CD14-positive monocyte (primary cell): ENCODE data around the gene TBC1D25. TPM values are rescaled to one million over a fixed set of nuclear protein-coding genes. Genes with fewer than 3 reads are reported as not detected.

Experiments used
- DNase-seq, 3 donors: peaks; one replicate each; pipeline ENCODE4 v3.0.0-alpha.2; 2011 to 2022
- H2AFZ ChIP-seq: 2 replicates; pipeline ENCODE4 v1.6.0; 2012; ENCODE audit warnings: mild to moderate bottlenecking, low read depth, low read length, inconsistent platforms; ENCODE audit not compliant: insufficient read depth, poor library complexity, severe bottlenecking
- H3K27ac ChIP-seq, 2 donors: 1 replicate in 1 of 2; 2 replicates in 1 of 2; pipeline ENCODE4 v1.5.1; 2012 to 2013; ENCODE audit warnings: low read length in 2 of 2, control low read depth in 1 of 2, inconsistent platforms in 1 of 2, low read depth in 1 of 2, mild to moderate bottlenecking in 1 of 2
- H3K27me3 ChIP-seq, 2 donors: one replicate each; pipeline versions ENCODE4 v1.6.0 to v1.6.1; 2011 to 2013; ENCODE audit warnings: low read length in 2 of 2; ENCODE audit not compliant: control insufficient read depth in 2 of 2, insufficient read depth in 2 of 2
- H3K36me3 ChIP-seq, 2 donors: replicated peaks in 1 of 2; 1 replicate in 1 of 2; 2 replicates in 1 of 2; pipeline versions ENCODE4 v1.5.1 to v1.6.1; 2012 to 2013; ENCODE audit warnings: low read length in 2 of 2, control low read depth in 1 of 2, inconsistent platforms in 1 of 2, mild to moderate bottlenecking in 1 of 2; ENCODE audit not compliant: insufficient read depth in 2 of 2, control insufficient read depth in 1 of 2
- H3K4me1 ChIP-seq, 2 donors: 1 replicate in 1 of 2; 2 replicates in 1 of 2; pipeline versions ENCODE4 v1.5.1 to v1.6.1; 2012 to 2013; ENCODE audit warnings: low read length in 2 of 2, control low read depth in 1 of 2, inconsistent platforms in 1 of 2, mild to moderate bottlenecking in 1 of 2, moderate library complexity in 1 of 2; ENCODE audit not compliant: insufficient read depth in 2 of 2, control insufficient read depth in 1 of 2
- H3K4me2 ChIP-seq: replicated peaks from 2 replicates; pipeline ENCODE3; 2012; ENCODE audit warnings: low read length, moderate library complexity, mild to moderate bottlenecking; ENCODE audit not compliant: poor library complexity, severe bottlenecking; ENCODE audit errors: extremely low read depth
- H3K4me3 ChIP-seq, 3 experiments: fragments of 200-600 bp in 1 of 3; sonication (generic) in 1 of 3; replicated peaks in 1 of 3; 1 replicate in 2 of 3; 2 replicates in 1 of 3; pipeline ENCODE4 v1.5.1; 2011 to 2013; ENCODE audit warnings: low read length in 3 of 3, mild to moderate bottlenecking in 3 of 3, control low read depth in 2 of 3, low read depth in 2 of 3, inconsistent platforms in 1 of 3, moderate library complexity in 1 of 3
- H3K79me2 ChIP-seq: 2 replicates; pipeline ENCODE4 v1.6.0; 2012; ENCODE audit warnings: mild to moderate bottlenecking, control low read depth, inconsistent platforms, low read length, moderate library complexity; ENCODE audit not compliant: insufficient read depth
- H3K9ac ChIP-seq: 2 replicates; pipeline ENCODE4 v1.6.0; 2017; ENCODE audit warnings: low read length, mild to moderate bottlenecking; ENCODE audit not compliant: insufficient read depth, poor library complexity, severe bottlenecking
- H3K9me3 ChIP-seq, 2 donors: replicated peaks in 1 of 2; 1 replicate in 1 of 2; 2 replicates in 1 of 2; pipeline versions ENCODE4 v1.5.1 to v1.6.1; 2012 to 2013; ENCODE audit warnings: low read length in 2 of 2, control low read depth in 1 of 2; ENCODE audit not compliant: control insufficient read depth in 1 of 2, insufficient read depth in 1 of 2
- H4K20me1 ChIP-seq: 2 replicates; pipeline ENCODE4 v1.6.0; 2012; ENCODE audit warnings: mild to moderate bottlenecking, low read length, control low read depth, moderate library complexity; ENCODE audit not compliant: insufficient read depth
- H3K27ac Mint-ChIP-seq, 7 donors: one replicate each; pipeline ENCODE4 v1.8.0; 2020; ENCODE audit warnings: mild to moderate bottlenecking in 7 of 7, mixed read lengths in 7 of 7, moderate library complexity in 6 of 7, inconsistent platforms in 2 of 7
- H3K27me3 Mint-ChIP-seq, 3 donors: one replicate each; pipeline ENCODE4 v1.8.0; 2021 to 2022; ENCODE audit warnings: low read depth in 3 of 3, mild to moderate bottlenecking in 3 of 3, mixed read lengths in 3 of 3, moderate library complexity in 3 of 3, inconsistent platforms in 1 of 3
- H3K36me3 Mint-ChIP-seq, 2 donors: one replicate each; pipeline ENCODE4 v1.8.0; 2020; ENCODE audit warnings: mixed read lengths in 2 of 2, inconsistent platforms in 1 of 2, mild to moderate bottlenecking in 1 of 2
- H3K4me1 Mint-ChIP-seq: one replicate; pipeline ENCODE4 v1.8.0; 2020; ENCODE audit warnings: mild to moderate bottlenecking, mixed read lengths
- H3K4me3 Mint-ChIP-seq, 2 donors: one replicate each; pipeline ENCODE4 v1.8.0; 2020; ENCODE audit warnings: mild to moderate bottlenecking in 2 of 2, mixed read lengths in 2 of 2, moderate library complexity in 1 of 2
- H3K9me3 Mint-ChIP-seq, 7 donors: one replicate each; pipeline ENCODE4 v1.8.0; 2020 to 2022; ENCODE audit warnings: mixed read lengths in 7 of 7, mild to moderate bottlenecking in 6 of 7, moderate library complexity in 6 of 7, inconsistent platforms in 2 of 7
- CTCF ChIP-seq: fragments of 200-600 bp; IDR thresholded peaks from one replicate; pipeline ENCODE4 v1.8.0; 2022; ENCODE audit warnings: antibody characterized with exemption, mild to moderate bottlenecking
- WGBS: methylation state at CpG from one replicate; pipeline ENCODE4 v1.1.5; 2013; ENCODE audit warnings: missing lambda C conversion rate; ENCODE audit not compliant: insufficient coverage; 5-methylcytosine and 5-hydroxymethylcytosine counted together
- intact Hi-C, 2 donors: fragments of 100-400 bp; cut with micrococcal nuclease; formaldehyde crosslinking; loops; one replicate each; pipeline versions ENCODE4 v1.15.0 to v1.15.1; 2023
- polyA plus RNA-seq, 3 donors: library from polyadenylated mRNA; depleted of rRNA in 1 of 3; unstranded in 2 of 3; stranded (reverse) in 1 of 3; fragments of 300-500 nt in 2 of 3; fragments of >200 nt in 1 of 3; fragmentation: Illumina TruSeq in 2 of 3; gene quantifications; 1 replicate in 2 of 3; 2 replicates in 1 of 3; pipeline ENCODE4 v1.2.3, GENCODE V29; 2012 to 2021

The TBC1D25 gene
- polyA plus RNA-seq, 3 donors, result 5.7 to 16.9 (median 6.6) TPM

DNA sequence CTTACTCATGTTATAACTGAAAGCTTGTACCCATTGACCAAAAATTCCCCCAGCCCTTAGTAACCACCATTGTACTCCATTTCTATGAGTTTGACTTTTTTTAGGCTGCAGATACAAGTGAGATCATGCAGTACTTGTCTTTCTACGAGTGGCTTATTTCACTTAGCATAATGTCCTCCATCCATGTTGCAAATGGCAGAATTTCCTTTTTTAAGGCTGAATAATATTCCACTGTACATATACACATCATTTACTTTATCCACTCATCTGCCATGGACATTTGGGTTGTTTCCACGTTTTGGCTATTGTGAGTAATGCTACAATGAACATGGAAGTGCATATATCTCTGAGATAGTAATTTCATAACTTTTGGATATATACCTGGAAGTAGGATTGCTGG is 45.2 kb downstream of the TBC1D25 start:
- no peak overlapping the region for H3K9ac ChIP-seq
- H3K36me3 ChIP-seq, result no peaks in the 10 kb centered on the region
- H2AFZ ChIP-seq, result no peak overlapping the region
- H3K4me3 ChIP-seq, result no peak overlapping the region
- DNase-seq, result no peak
- no peaks in the 10 kb centered on the region for H4K20me1 ChIP-seq
- peaks cover 0 to 3% (median 0%) of the 10 kb centered on the region in 7 donors for H3K9me3 Mint-ChIP-seq
- no peaks in the 10 kb centered on the region for H3K4me1 ChIP-seq
- no peaks in the 10 kb centered on the region for H3K79me2 ChIP-seq
- no peaks in the 10 kb centered on the region for H3K9me3 ChIP-seq
- no peaks in the 10 kb centered on the region for H3K27me3 ChIP-seq
- no peak for TF ChIP-seq CTCF
- WGBS, result no CpG with 5 or more reads among the region's 2 CpGs
- no peak overlapping the region for H3K27ac Mint-ChIP-seq
- peaks cover 0 to 2% (median 0%) of the 10 kb centered on the region in 3 donors for H3K27me3 Mint-ChIP-seq
- no peak overlapping the region for H3K27ac ChIP-seq
- H3K4me3 Mint-ChIP-seq, result no peak overlapping the region
- no peaks in the 10 kb centered on the region for H3K36me3 Mint-ChIP-seq
- intact Hi-C loops, result no loop called here
- no peak overlapping the region for H3K4me2 ChIP-seq
- H3K4me1 Mint-ChIP-seq, result no peaks in the 10 kb centered on the region

DNA sequence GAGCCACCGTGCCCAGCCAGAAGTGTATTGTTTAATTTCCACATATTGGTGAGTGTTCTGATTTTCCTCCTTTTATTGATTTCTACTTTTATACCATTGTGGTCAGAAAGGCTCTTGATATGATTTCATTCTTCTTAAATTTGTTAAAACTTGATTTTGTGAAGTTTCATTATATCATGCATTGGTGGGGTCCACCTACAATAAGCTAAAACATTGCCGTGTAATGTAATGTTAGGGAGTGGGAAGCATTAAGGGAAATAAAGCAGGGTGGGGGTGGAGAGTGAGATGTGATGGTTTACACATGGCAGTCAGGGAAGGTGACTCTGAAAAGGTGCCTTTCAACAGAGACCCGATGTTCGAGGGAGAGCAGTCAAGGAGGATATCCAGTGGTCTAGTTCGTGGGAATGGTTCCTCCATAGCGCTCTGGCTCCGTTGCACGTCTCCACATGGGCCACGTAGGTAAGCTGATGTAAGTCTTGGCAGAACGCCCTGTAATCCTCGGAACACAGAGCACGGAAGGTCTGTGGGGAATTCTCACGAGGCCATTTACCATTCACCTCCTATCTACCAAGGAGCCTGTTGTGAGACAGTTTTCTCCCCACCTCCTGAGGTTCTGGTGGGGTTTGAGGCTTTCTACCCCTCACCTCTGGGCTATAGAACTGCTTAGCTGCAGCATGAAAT is 50.1 kb downstream of the TBC1D25 start:
- no peak overlapping the region for H3K27ac Mint-ChIP-seq
- DNase-seq, result no peak
- H2AFZ ChIP-seq, result no peak overlapping the region
- intact Hi-C loops, result no loop called here
- no peaks in the 10 kb centered on the region for H3K79me2 ChIP-seq
- H3K27me3 ChIP-seq, result no peaks in the 10 kb centered on the region
- H4K20me1 ChIP-seq, result no peaks in the 10 kb centered on the region
- H3K27ac ChIP-seq, result no peak overlapping the region
- peaks cover 0 to 6% (median 0%) of the 10 kb centered on the region in 7 donors for H3K9me3 Mint-ChIP-seq
- H3K4me2 ChIP-seq, result no peak overlapping the region
- H3K9ac ChIP-seq, result no peak overlapping the region
- H3K36me3 ChIP-seq, result no peaks in the 10 kb centered on the region
- H3K27me3 Mint-ChIP-seq, result peaks cover 0 to 2% (median 0%) of the 10 kb centered on the region in 3 donors
- peaks cover 4% of the 10 kb centered on the region for H3K4me1 Mint-ChIP-seq
- H3K4me3 Mint-ChIP-seq, result no peak overlapping the region
- 80% methylated on average over 2 of the region's 13 CpGs for WGBS
- H3K4me1 ChIP-seq, result no peaks in the 10 kb centered on the region
- H3K4me3 ChIP-seq, result no peak overlapping the region
- H3K9me3 ChIP-seq, result no peaks in the 10 kb centered on the region
- no peak for TF ChIP-seq CTCF
- H3K36me3 Mint-ChIP-seq, result no peaks in the 10 kb centered on the region
